Stimulated activated CD4-positive, alpha-beta T cell treated with anti-CD3 and anti-CD28 coated beads, Interleukin-12 subunit alpha, Interleukin-12 subunit beta, amount 100 ng/mL, for 24 hours (primary cell): Measurements from ENCODE around the gene GNG4.

Source experiments
- DNase-seq, 2 experiments: peaks; one replicate each; pipeline ENCODE4 v3.0.0-alpha.2; 2020; ENCODE audit warnings: low read depth in 2 of 2

Gene GNG4

DNA sequence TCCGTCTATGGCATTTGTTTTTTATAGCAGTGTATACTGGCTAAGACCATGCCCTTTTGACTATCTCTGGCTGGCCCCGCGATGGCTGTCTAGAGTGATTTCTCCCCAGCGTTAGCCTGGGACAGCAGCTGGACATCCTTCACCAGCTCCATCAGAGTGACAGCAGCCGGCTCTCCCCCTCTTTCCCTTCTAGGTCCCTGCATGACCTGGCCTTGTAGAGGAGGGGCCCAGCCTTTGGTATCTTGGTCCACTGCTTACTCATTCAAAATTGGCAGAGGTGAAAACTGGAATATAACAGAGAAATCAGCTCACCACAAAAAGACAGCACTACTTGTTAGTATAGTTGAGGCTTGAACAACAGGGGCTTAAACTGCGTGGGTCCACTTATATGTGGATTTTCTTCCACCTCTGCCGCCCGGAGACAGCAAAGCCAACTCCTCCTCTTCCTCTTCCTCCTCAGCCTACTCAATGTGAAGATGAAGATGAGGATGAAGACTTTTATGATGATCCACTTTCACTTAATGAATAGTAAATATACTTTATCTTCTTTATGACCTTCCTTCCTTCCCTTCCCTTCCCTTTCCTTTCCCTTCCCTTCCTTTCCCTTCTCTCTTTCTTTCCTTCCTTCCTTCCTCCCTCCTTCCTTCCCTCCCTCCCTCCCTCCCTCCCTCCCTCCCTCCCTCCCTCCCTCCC is 116.0 kb downstream of the GNG4 start:
- no peak for DNase-seq

DNA sequence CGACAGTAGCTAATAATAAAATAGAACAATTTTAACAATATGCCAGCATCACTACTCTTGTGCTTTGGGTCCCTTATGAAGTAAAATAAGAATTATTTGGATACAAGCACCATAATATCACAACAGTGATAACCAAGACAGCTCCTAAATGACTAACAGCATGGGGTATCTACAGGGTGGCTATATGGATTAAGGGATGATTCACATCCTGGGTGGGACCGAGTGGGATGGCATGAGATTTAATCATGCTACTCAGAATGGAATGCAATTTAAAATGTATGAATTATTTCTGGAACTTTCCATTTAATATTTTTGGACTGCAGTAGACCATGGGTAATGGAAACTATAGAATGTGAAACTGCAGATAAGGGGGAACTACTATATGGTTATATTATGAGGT is 117.2 kb downstream of the GNG4 start:
- no peak for DNase-seq

DNA sequence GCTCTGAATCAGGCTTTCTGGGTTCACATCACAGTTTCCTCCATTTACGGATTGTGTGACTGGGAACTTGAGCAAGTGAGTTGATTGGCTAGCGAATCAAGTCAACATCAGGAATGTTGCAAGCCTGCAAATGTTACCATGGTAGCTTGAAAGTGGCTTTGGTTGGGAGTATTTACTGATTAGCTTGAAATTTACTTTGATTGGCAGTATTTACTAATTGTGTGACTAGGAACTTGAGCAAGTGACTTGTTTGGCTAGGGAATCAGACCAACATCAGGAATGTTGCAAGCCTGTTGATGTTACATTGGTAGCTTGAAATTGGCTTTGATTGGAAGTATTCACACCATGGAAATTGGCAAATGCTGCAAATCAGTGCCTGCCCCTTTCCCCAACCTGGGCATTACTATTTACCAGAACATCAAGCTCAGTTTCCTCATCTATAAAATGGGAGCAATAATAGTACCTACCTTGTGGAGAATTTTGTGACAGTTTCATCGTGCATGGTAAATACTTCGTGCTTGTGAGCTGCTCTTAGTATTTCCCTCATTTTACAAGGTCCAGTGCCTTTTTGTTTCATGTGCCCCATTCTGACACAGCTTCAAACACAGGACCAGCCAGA is 122.3 kb downstream of the GNG4 start:
- no peak for DNase-seq

DNA sequence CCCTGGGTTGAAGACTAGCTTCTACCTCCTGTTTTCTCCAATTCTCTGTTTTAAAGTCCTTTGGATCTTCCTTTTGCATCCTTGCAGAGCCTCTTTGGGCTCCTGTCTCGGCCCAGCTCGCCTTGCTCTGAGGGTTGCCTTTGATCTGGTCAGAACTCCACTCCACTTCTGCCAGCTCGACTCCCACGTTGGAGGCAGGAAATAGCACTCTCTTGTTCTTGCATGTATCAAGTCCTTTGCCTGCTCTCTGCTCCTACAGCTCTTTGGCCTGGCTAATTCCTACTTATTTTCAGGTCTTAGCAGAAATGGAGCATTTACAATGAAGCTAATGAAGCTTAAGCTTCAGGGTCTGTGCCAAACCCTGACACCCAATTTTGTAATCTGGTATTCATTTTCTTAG is 124.3 kb downstream of the GNG4 start:
- no peak for DNase-seq

DNA sequence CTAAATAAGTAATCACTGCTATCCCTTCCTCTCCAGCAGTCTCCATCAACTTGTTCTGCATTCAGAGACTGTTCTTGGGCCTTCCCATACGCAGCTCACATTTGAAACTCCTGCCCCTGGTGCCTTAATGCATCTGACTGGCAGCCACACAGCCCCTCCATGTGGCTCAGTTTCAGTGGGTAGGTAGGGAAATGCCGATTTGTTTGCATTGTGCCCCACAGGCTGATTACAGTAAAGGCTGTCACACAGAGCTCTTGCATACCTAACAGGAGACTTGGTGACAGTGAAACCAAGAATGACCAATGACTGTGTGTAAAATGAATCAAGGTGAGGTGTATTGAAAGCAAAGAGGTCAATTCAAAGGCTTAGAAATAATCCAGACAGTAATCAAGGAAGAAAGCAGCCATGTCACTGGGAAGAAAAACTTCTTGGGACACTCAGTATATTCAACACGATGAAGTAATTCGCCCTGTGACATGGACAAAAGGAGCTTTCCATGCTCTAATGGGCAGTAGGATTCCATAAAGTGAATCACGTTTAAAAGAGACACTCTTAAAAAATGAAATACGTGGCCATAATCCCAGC is 132.6 kb downstream of the GNG4 start:
- no peak for DNase-seq

DNA sequence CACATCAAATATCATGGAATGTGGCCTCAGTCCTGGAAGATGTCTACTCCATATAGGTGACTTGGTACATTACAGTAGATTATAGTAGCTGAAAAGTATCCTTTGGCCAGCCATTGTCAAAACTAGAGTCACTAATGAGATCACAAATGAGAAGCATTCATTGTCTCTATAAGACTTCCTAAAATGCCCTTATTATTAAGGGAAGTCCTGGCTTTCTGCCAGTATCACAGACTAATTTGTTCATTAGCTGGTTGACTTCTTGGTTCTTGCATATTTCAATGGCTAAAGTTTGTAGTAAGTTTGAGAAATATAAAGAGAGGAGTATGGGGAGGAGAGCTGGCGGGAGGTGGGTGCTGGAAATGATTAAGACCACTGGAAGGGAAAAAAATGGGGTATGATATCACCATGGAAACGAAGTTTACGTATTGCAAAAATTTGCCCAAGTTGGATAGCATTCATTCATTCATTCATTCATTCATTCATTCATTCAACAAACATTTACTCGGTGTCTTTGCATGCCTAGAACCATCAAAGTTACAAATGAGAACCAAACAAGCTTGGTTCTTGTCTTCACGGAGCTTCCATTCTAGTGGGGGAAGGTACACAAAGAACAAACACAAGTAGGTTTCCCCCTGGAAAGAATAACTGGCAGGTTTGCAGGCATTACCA is 133.6 kb downstream of the GNG4 start:
- no peak for DNase-seq

DNA sequence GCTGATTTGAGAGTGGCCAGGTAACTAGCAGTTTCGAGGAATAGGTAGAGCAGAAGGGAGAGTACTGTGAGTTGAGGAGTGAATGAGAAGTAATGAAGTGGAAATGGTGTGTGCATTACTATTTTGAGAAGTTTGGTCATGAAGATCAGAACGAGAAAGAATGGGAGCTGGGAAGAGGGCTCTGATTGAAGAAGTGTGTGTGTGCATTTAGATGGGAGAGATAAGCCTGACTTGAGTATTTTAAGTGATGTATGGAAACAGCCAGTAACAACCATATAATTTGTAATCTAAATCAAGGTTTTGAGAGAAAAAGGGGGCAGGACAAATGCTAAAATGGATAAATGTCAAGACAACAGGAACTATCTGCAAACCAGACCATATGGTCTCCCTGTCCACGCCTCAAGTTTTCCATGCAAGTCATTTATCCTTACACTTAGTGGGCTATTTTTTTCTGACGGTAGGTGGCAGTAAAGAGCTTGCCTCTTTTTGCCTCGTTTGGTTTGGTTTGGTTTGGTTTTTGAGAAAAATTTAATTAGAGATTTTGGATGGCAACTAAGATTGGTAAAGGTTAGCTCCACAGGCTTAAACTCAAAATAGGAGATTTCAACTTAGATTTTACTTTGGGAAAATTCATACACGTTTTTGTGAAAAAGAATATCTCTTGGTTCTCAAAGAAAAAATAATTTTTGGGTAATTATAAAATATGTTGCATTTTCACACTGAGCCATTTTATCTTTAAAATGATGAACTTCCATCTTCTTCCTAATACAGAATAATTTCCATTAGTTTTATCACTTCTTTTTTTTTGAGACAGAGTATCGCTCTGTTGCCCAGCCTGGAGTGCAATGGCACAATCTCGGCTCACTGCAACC is 135.9 kb downstream of the GNG4 start:
- DNase-seq, result no peak

DNA sequence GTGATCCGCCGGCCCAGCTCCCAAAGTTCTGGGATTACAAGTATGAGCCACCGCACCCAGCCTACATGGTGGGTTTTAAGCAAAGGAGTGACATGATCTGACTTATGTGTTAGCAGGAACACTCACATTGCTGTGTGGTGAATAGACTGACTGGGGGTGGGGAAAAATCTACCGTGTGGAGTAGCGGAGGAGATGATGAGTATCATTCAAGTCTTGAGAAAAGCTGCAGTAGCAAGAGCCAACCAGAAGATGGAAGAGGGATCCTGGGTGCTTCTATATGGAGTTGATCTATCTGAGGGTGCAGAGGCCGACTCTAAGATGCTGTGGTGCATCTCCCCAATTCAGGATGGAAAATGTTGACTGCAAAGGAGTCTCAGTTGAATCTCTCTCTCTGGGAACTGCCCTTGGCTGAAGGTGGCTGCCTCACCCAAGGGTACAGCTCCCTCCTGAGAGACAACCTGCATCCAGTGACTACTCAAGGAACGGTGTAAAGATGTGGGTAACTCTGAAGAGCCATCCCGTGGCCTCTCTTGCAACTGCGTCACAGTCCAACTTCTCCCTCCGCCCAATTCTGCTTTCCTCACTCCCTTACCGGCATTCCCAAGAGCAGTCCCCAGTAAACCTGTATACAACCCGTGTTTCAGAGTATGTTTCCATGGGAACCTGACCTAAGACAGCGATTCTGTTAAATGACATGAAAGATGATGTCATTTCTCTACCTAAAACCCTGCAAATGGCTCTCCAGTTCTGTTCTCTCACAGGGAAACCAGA is 137.9 kb downstream of the GNG4 start:
- no peak for DNase-seq

DNA sequence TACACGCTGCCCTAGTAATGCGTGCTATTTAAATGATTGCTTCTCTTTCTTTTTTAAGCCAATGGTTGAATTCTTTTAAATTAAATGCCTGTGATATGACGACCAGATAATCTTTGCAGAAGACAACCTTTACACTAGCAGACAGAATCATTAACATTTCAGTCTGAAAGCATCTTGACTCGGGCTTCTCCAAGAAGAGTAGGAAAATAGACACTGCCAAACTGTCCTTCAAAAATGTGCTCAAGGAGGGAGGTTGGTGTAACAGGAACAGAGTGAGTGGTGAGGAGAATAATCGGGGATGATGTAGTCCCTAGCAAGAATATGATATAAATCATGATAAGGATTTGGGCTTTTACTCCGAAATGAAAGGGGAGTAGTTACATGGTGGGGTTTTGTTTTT is 138.8 kb downstream of the GNG4 start:
- DNase-seq, result no peak

DNA sequence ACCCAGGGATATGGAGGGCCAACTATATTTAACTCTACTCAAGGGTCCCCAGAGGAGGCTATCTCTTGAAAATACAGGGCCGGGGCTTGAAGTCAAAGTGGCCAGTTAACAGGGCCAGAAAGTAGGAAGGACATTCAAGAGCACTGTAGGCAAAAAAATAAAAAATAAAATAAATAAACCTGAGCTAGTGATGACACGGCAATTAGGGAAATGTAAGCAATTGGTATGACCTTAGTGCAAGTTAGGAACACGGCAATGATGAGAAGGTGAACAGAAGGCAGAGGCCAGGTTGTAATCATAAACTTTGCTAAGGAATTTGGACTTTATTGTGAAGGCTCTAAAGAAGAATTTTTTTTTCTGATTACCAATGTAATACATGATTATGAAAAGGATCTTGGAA is 142.0 kb downstream of the GNG4 start:
- no peak for DNase-seq

DNA sequence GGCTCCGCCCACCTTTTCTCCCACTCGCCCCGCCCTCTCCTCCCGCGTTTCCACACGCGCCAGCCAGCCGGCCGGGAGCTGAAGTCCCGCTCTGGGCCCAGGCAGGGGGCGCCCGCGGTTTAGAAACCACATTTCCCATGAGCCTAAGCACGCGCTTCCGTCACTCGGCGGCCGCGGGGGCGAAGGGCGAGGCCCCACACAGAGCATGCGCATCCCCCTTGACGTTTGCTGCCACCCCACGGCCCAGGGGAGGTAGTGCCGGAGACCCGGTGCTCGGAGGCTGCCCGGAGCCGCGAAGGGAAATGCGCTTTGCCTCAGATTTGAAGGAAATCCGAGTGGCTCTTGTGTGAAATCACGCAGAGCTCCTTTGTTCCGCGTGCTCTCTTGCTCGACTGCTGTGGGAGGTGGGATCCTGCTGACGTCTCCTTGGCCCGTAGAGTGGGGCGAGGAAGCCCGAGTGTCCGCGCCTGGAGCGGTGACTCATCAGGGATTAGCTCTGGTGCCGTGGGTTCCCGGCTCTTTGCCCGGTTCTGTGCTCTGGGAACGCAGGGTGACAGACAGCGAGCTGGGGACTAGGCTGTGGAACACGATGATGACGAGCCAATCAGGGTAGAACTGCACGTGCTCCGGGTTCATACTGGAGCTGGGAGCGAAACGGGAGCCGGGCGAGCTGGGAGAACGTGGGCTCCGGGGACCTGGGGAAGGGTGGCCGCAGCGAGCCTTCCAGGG is 144.9 kb downstream of the GNG4 start:
- peak; percentile 98 to 99 for DNase-seq

DNA sequence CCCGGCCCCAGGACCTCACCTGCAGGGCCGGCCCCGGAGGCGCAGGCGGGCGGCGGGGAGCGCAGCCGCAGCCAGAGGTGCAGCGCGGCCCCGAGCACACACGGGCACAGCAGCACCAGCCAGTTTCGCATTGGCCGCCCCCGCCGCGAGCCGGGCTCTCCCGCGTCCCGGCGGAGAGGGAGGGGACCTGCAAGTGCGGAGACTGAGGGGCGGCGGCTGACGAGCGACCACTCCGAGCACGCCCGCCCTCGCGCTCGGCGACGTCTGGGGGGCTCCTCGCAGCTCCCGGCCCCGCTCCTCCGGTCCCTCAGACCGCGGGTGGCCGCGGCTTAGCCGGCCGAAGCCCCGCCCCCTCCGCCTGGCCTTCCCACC is 145.5 kb downstream of the GNG4 start, which contains the start of gene B3GALNT2:
TSS of gene B3GALNT2 (minus strand) at position 331 of the 372 bp plus-strand sequence. CDS start at position 131, 200 bp downstream.
- DNase-seq, result no peak

DNA sequence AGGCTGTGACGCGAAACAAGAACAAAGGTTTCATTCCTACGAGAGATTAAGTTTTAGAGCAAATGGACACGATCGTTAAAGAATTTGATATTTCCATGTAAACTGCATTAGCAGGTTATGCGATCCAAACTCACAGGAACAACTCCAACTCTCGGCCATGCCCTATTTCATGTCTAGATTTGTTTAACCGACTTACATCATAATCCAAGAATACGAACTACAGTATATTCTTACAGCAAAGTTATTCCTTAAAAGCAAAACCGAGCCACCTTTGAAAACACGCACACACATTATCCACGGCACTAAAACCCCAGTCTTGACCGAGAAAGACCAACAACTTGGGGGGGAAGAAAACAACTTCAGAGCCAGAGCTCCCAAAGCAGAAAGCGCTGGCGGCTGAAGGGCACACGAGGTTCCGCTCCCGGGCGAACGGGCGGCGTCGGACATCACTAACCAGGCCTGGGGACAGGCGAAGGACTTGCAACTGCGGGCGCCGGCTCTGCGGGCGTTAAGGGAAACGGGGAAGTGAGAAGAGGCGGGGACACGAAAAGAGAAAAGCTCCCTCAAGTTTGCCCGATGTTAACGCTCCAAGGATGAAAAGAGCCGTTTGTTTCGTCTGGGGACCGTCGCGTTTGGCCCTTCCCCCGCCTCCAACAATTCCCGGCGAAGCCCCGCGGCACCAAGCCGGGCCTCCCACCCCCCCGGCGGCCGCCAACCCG is 146.0 kb downstream of the GNG4 start:
- no peak for DNase-seq

DNA sequence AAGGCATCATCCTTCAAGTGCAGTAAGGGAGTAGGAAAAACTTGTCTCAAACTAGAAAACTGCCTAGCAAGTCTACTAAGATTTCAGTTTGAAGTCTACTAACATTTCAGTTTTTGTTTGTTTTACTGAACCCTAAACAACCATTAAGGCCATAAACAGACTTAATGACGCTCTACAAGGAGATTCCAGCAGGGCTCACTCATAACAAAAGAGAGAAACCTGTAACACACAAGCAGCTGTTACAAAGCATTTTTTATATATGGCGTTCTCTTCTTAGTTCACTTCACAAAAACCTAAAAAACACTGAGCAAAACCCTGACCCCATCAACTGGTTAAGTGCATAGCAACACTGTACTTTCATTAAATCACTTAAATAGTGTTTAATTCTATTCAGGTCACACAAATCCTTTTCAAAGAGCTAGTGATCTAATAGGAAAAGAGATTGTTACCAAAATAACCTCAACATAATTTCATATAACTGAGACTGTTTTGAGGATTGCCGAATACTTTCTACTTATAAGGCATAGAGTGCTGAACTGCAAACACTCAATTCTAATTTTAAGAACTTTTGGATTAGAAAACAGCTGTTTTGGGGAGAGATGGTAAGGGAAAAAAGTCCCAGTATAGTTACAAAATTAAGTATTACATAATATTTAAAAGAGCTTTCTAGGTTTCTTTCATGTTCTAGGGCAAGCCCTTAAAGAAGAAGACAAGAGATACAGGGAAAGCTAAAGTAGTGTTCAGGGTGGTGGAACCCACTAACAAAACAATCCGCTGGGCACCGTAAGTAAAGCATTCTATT is 146.8 kb downstream of the GNG4 start:
- no peak for DNase-seq

DNA sequence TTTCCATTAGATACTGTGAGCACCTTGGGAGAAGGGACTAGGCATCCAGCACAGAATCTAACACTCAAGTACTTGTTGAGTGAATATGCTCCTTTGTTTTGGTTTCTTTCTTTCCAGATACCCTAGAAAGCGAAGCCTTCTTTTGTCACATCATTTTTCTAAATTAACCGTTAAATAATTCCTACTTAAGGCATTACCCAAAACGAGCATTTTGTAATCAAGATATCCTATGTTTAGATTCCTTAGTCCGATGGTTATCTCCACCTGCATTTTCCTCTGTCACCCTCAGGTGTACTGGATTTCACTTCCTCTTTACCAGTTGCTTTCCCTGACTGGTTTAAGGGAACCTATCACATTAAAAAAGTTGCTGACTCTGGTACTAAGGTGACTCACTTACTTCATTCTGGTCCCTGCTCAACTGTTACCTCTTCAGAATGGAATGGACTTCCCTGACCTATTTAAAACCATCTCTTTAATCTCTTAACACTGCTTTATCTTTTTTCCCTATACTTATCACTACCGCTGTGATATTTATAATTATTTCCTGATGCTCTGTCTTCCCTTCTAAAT is 148.5 kb downstream of the GNG4 start:
- no peak for DNase-seq
